ENCODE measurements around the gene TOX4.

The TOX4 gene

DNA sequence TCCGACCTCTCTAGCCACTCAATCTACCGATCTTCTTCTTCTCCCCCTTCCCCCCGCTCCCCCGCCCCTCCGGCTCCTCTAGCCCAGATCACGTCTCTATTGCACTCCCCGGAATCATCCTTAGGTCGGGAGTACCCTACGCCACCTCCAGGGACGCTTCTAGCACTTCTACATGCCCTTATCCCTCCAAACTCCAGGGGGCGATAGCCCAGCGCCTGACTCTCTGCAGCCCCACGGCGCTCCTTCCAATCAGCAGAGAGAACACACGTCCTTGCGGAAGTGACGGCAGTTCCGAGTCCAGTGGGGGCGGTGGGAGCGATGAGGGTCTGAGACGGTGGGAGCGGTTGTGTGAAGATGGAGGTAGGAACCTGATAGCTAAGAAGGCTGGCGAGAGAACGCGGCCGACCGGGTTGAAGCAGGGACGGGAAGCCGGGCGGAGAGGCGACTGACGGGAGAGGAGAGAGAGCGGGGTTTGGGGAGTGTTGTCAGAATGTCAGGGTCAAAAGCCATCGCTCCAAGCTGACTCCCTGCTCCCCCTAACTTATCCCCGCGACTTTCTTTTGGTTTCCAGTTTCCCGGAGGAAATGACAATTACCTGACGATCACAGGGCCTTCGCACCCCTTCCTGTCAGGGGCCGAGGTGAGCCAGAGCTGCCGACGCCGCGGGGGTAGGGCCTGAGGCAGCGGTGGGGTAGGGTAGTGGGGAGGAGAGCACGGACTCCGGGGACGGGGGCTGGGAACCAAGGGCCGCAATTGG, at the start of gene TOX4, which contains the start of gene RAB2B:
TOX4 (plus strand) TSS at position 271 of the 757 bp plus-strand sequence; CDS start at position 355, 84 bp downstream.
RAB2B (minus strand) TSS at position 35 of the 757 bp plus-strand sequence. CDS start 87 bp downstream, outside the sequence.
- TF ChIP-seq, protein P1, sequence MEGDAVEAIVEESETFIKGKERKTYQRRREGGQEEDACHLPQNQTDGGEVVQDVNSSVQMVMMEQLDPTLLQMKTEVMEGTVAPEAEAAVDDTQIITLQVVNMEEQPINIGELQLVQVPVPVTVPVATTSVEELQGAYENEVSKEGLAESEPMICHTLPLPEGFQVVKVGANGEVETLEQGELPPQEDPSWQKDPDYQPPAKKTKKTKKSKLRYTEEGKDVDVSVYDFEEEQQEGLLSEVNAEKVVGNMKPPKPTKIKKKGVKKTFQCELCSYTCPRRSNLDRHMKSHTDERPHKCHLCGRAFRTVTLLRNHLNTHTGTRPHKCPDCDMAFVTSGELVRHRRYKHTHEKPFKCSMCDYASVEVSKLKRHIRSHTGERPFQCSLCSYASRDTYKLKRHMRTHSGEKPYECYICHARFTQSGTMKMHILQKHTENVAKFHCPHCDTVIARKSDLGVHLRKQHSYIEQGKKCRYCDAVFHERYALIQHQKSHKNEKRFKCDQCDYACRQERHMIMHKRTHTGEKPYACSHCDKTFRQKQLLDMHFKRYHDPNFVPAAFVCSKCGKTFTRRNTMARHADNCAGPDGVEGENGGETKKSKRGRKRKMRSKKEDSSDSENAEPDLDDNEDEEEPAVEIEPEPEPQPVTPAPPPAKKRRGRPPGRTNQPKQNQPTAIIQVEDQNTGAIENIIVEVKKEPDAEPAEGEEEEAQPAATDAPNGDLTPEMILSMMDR (conservative IDR thresholded peaks at IDR 0.05; ENCODE audit: low read depth, low read length): peak; percentile 70
- H3K4me2 ChIP-seq: peak within 1 kb of the TSS; percentile 68
- H3K4me1 ChIP-seq (ENCODE audit: low read depth, poor library complexity, severe bottlenecking): peaks cover 16% of the 10 kb centered on the region
- peaks cover 17% of the 10 kb centered on the region; the same call in 1 of the 2 replicates for H3K79me2 ChIP-seq (ENCODE audit: insufficient read depth, low read depth)
- H3K4me3 ChIP-seq (IDR thresholded peaks at IDR 0.05; ENCODE audit: insufficient read depth, low read depth, low read length): no peak within 1 kb of the TSS
- no peaks in the 10 kb centered on the region for H4K20me1 ChIP-seq (ENCODE audit: insufficient read depth)
- H3K27ac ChIP-seq: no peak within 1 kb of the TSS; the same call in 1 of the 2 replicates
- H3K36me3 ChIP-seq (ENCODE audit: insufficient read depth): no peaks in the 10 kb centered on the region
- H3K27me3 ChIP-seq (ENCODE audit: insufficient read depth, low read depth): no peaks in the 10 kb centered on the region
- peak within 1 kb of the TSS; percentile 69 for H2AFZ ChIP-seq (ENCODE audit: low read depth)
- H3K9ac ChIP-seq: peak within 1 kb of the TSS; percentile 42; the same call in 1 of the 2 replicates

GRCh38 chr14:21428930-21429329, 48.1 kb upstream of the TOX4 start:
- H3K4me2 ChIP-seq: peak overlapping the region; percentile 60; the same call in 1 of the 2 replicates
- H3K79me2 ChIP-seq (ENCODE audit: insufficient read depth, low read depth): peaks cover 6% of the 10 kb centered on the region; the same call in 1 of the 2 replicates
- no peak overlapping the region for H3K4me3 ChIP-seq (IDR thresholded peaks at IDR 0.05; ENCODE audit: insufficient read depth, low read depth, low read length)
- H3K36me3 ChIP-seq (ENCODE audit: insufficient read depth): no peaks in the 10 kb centered on the region
- peak overlapping the region; percentile 48 for H3K27ac ChIP-seq
- H3K9ac ChIP-seq: no peak overlapping the region
- H3K27me3 ChIP-seq (ENCODE audit: insufficient read depth, low read depth): no peaks in the 10 kb centered on the region
- TF ChIP-seq, protein P1 (conservative IDR thresholded peaks at IDR 0.05; ENCODE audit: low read depth, low read length): no peak
- H4K20me1 ChIP-seq (ENCODE audit: insufficient read depth): no peaks in the 10 kb centered on the region
- no peak overlapping the region for H2AFZ ChIP-seq (ENCODE audit: low read depth)
- peaks cover 33% of the 10 kb centered on the region for H3K4me1 ChIP-seq (ENCODE audit: low read depth, poor library complexity, severe bottlenecking)

GRCh38 chr14:21431126-21431525, 45.9 kb upstream of the TOX4 start:
- no peak overlapping the region for H3K9ac ChIP-seq
- H3K36me3 ChIP-seq (ENCODE audit: insufficient read depth): no peaks in the 10 kb centered on the region

GRCh38 chr14:21436567-21437062, 40.4 kb upstream of the TOX4 start:
- Histone ChIP-seq H3K27me3 (ENCODE audit: insufficient read depth, low read depth) (no peaks in the 10 kb centered on the region), H3K36me3 (ENCODE audit: insufficient read depth) (no peaks in the 10 kb centered on the region), H4K20me1 (ENCODE audit: insufficient read depth) (no peaks in the 10 kb centered on the region), H3K4me1 (ENCODE audit: low read depth, poor library complexity, severe bottlenecking) (no peaks in the 10 kb centered on the region), H3K4me3 (IDR thresholded peaks at IDR 0.05; ENCODE audit: insufficient read depth, low read depth, low read length) (no peak overlapping the region), H2AFZ (ENCODE audit: low read depth) (no peak overlapping the region), H3K79me2 (ENCODE audit: insufficient read depth, low read depth) (peaks cover 32% of the 10 kb centered on the region), H3K4me2 (peak overlapping the region; percentile 89), H3K9ac (no peak overlapping the region; the same call in 1 of the 2 replicates), H3K27ac (no peak overlapping the region)
- TF ChIP-seq, protein P1 (conservative IDR thresholded peaks at IDR 0.05; ENCODE audit: low read depth, low read length): no peak

More at GRCh38 chr14:21431126-21431525, 45.9 kb upstream of the TOX4 start:
- Histone ChIP-seq H3K4me2 (no peak overlapping the region), H2AFZ (ENCODE audit: low read depth) (no peak overlapping the region), H3K27ac (no peak overlapping the region), H4K20me1 (ENCODE audit: insufficient read depth) (no peaks in the 10 kb centered on the region), H3K79me2 (ENCODE audit: insufficient read depth, low read depth) (peaks cover 27% of the 10 kb centered on the region), H3K4me1 (ENCODE audit: low read depth, poor library complexity, severe bottlenecking) (peaks cover 33% of the 10 kb centered on the region), H3K27me3 (ENCODE audit: insufficient read depth, low read depth) (no peaks in the 10 kb centered on the region), H3K4me3 (IDR thresholded peaks at IDR 0.05; ENCODE audit: insufficient read depth, low read depth, low read length) (no peak overlapping the region)
- TF ChIP-seq, protein P1 (conservative IDR thresholded peaks at IDR 0.05; ENCODE audit: low read depth, low read length): no peak

Measured in KMS-11 (cell line).